ENCODE results near the gene MDM2.
"Not testable (repeated sequence)": the region's sequence is repeated elsewhere in the genome, so short reads cannot be mapped to it uniquely, and the experiment has no call there.

The MDM2 gene

GRCh38 chr12:68837215-68837614 lies 29.2 kb downstream of the MDM2 start:
- Histone ChIP-seq H3K36me3 (ENCODE audit: control insufficient read depth in 2 of 2, insufficient read depth in 2 of 2, low read length in 2 of 2) (peaks cover 53 to 60% of the 10 kb centered on the region in 2 donors), H3K4me3 (ENCODE audit: low read length in 2 of 2) (no peak overlapping the region), H3K4me1 (ENCODE audit: control insufficient read depth in 2 of 2, insufficient read depth in 2 of 2, low read length in 2 of 2) (no peaks in the 10 kb centered on the region), H3K9ac (ENCODE audit: low read depth in 1 of 2, low read length in 2 of 2) (no peak overlapping the region), H3K27ac (ENCODE audit: low read depth in 2 of 2, low read length in 2 of 2) (no peak overlapping the region), H3K9me3 (ENCODE audit: control insufficient read depth in 2 of 2, low read length in 2 of 2) (no peaks in the 10 kb centered on the region), H3K27me3 (ENCODE audit: control insufficient read depth in 2 of 2, insufficient read depth in 2 of 2, low read length in 2 of 2) (no peaks in the 10 kb centered on the region)

- H3K27me3 ChIP-seq (ENCODE audit: control insufficient read depth in 2 of 2, insufficient read depth in 2 of 2, low read length in 2 of 2), result no peaks in the 10 kb centered on the region
- no peak overlapping the region for H3K9ac ChIP-seq (ENCODE audit: low read depth in 1 of 2, low read length in 2 of 2)
- no peak overlapping the region for H3K27ac ChIP-seq (ENCODE audit: low read depth in 2 of 2, low read length in 2 of 2)
- H3K4me1 ChIP-seq (ENCODE audit: control insufficient read depth in 2 of 2, insufficient read depth in 2 of 2, low read length in 2 of 2), result no peaks in the 10 kb centered on the region
- H3K4me3 ChIP-seq (ENCODE audit: low read length in 2 of 2), result no peak overlapping the region
- peaks cover 57 to 64% of the 10 kb centered on the region in 2 donors for H3K36me3 ChIP-seq (ENCODE audit: control insufficient read depth in 2 of 2, insufficient read depth in 2 of 2, low read length in 2 of 2)
- H3K9me3 ChIP-seq (ENCODE audit: control insufficient read depth in 2 of 2, low read length in 2 of 2), result no peaks in the 10 kb centered on the region
Observed at GRCh38 chr12:68838046-68838886, 30.3 kb downstream of the MDM2 start.

GRCh38 chr12:68839183-68840147 lies 31.5 kb downstream of the MDM2 start:
- no peak overlapping the region for H3K4me3 ChIP-seq (ENCODE audit: low read length in 2 of 2)
- no peaks in the 10 kb centered on the region for H3K9me3 ChIP-seq (ENCODE audit: control insufficient read depth in 2 of 2, low read length in 2 of 2)
- no peaks in the 10 kb centered on the region for H3K27me3 ChIP-seq (ENCODE audit: control insufficient read depth in 2 of 2, insufficient read depth in 2 of 2, low read length in 2 of 2)
- H3K36me3 ChIP-seq (ENCODE audit: control insufficient read depth in 2 of 2, insufficient read depth in 2 of 2, low read length in 2 of 2), result peaks cover 55 to 60% of the 10 kb centered on the region in 2 donors
- no peaks in the 10 kb centered on the region for H3K4me1 ChIP-seq (ENCODE audit: control insufficient read depth in 2 of 2, insufficient read depth in 2 of 2, low read length in 2 of 2)
- H3K27ac ChIP-seq (ENCODE audit: low read depth in 2 of 2, low read length in 2 of 2), result no peak overlapping the region
- no peak overlapping the region for H3K9ac ChIP-seq (ENCODE audit: low read depth in 1 of 2, low read length in 2 of 2)

GRCh38 chr12:68841175-68841574 lies 33.2 kb downstream of the MDM2 start:
- not testable (repeated sequence) for H3K4me1 ChIP-seq (ENCODE audit: control insufficient read depth in 2 of 2, insufficient read depth in 2 of 2, low read length in 2 of 2); H3K27ac ChIP-seq (ENCODE audit: low read depth in 2 of 2, low read length in 2 of 2); H3K9me3 ChIP-seq (ENCODE audit: control insufficient read depth in 2 of 2, low read length in 2 of 2); H3K4me3 ChIP-seq (ENCODE audit: low read length in 2 of 2); H3K27me3 ChIP-seq (ENCODE audit: control insufficient read depth in 2 of 2, insufficient read depth in 2 of 2, low read length in 2 of 2); H3K9ac ChIP-seq (ENCODE audit: low read depth in 1 of 2, low read length in 2 of 2)
- peaks cover 49 to 58% of the 10 kb centered on the region in 2 donors for H3K36me3 ChIP-seq (ENCODE audit: control insufficient read depth in 2 of 2, insufficient read depth in 2 of 2, low read length in 2 of 2)

GRCh38 chr12:68841717-68842116 lies 33.7 kb downstream of the MDM2 start:
- peaks cover 45 to 54% of the 10 kb centered on the region in 2 donors for H3K36me3 ChIP-seq (ENCODE audit: control insufficient read depth in 2 of 2, insufficient read depth in 2 of 2, low read length in 2 of 2)
- no peak overlapping the region for H3K4me3 ChIP-seq (ENCODE audit: low read length in 2 of 2)
- no peaks in the 10 kb centered on the region for H3K4me1 ChIP-seq (ENCODE audit: control insufficient read depth in 2 of 2, insufficient read depth in 2 of 2, low read length in 2 of 2)
- no peak overlapping the region for H3K27ac ChIP-seq (ENCODE audit: low read depth in 2 of 2, low read length in 2 of 2)
- H3K9me3 ChIP-seq (ENCODE audit: control insufficient read depth in 2 of 2, low read length in 2 of 2), result no peaks in the 10 kb centered on the region
- no peaks in the 10 kb centered on the region for H3K27me3 ChIP-seq (ENCODE audit: control insufficient read depth in 2 of 2, insufficient read depth in 2 of 2, low read length in 2 of 2)
- no peak overlapping the region for H3K9ac ChIP-seq (ENCODE audit: low read depth in 1 of 2, low read length in 2 of 2)

- no peaks in the 10 kb centered on the region for H3K4me1 ChIP-seq (ENCODE audit: control insufficient read depth in 2 of 2, insufficient read depth in 2 of 2, low read length in 2 of 2)
- no peaks in the 10 kb centered on the region for H3K9me3 ChIP-seq (ENCODE audit: control insufficient read depth in 2 of 2, low read length in 2 of 2)
- H3K27me3 ChIP-seq (ENCODE audit: control insufficient read depth in 2 of 2, insufficient read depth in 2 of 2, low read length in 2 of 2), result no peaks in the 10 kb centered on the region
- H3K36me3 ChIP-seq (ENCODE audit: control insufficient read depth in 2 of 2, insufficient read depth in 2 of 2, low read length in 2 of 2), result peaks cover 43 to 53% of the 10 kb centered on the region in 2 donors
- no peak overlapping the region for H3K9ac ChIP-seq (ENCODE audit: low read depth in 1 of 2, low read length in 2 of 2)
- no peak overlapping the region for H3K27ac ChIP-seq (ENCODE audit: low read depth in 2 of 2, low read length in 2 of 2)
- no peak overlapping the region for H3K4me3 ChIP-seq (ENCODE audit: low read length in 2 of 2)
Observed at GRCh38 chr12:68842123-68842522, 34.1 kb downstream of the MDM2 start.

GRCh38 chr12:68842784-68843567 lies 35.0 kb downstream of the MDM2 start:
- H3K9me3 ChIP-seq (ENCODE audit: control insufficient read depth in 2 of 2, low read length in 2 of 2), result no peaks in the 10 kb centered on the region
- peaks cover 36 to 46% of the 10 kb centered on the region in 2 donors for H3K36me3 ChIP-seq (ENCODE audit: control insufficient read depth in 2 of 2, insufficient read depth in 2 of 2, low read length in 2 of 2)
- H3K9ac ChIP-seq (ENCODE audit: low read depth in 1 of 2, low read length in 2 of 2), result no peak overlapping the region
- H3K27me3 ChIP-seq (ENCODE audit: control insufficient read depth in 2 of 2, insufficient read depth in 2 of 2, low read length in 2 of 2), result no peaks in the 10 kb centered on the region
- H3K4me1 ChIP-seq (ENCODE audit: control insufficient read depth in 2 of 2, insufficient read depth in 2 of 2, low read length in 2 of 2), result no peaks in the 10 kb centered on the region
- H3K27ac ChIP-seq (ENCODE audit: low read depth in 2 of 2, low read length in 2 of 2), result no peak overlapping the region
- no peak overlapping the region for H3K4me3 ChIP-seq (ENCODE audit: low read length in 2 of 2)

GRCh38 chr12:68844318-68844745 lies 36.4 kb downstream of the MDM2 start:
- Histone ChIP-seq H3K4me3 (ENCODE audit: low read length in 2 of 2) (no peak overlapping the region), H3K36me3 (ENCODE audit: control insufficient read depth in 2 of 2, insufficient read depth in 2 of 2, low read length in 2 of 2) (peaks cover 22 to 33% of the 10 kb centered on the region in 2 donors), H3K27me3 (ENCODE audit: control insufficient read depth in 2 of 2, insufficient read depth in 2 of 2, low read length in 2 of 2) (no peaks in the 10 kb centered on the region), H3K9me3 (ENCODE audit: control insufficient read depth in 2 of 2, low read length in 2 of 2) (no peaks in the 10 kb centered on the region), H3K27ac (ENCODE audit: low read depth in 2 of 2, low read length in 2 of 2) (no peak overlapping the region), H3K9ac (ENCODE audit: low read depth in 1 of 2, low read length in 2 of 2) (no peak overlapping the region), H3K4me1 (ENCODE audit: control insufficient read depth in 2 of 2, insufficient read depth in 2 of 2, low read length in 2 of 2) (no peaks in the 10 kb centered on the region)

GRCh38 chr12:68844788-68845695 lies 37.1 kb downstream of the MDM2 start:
- no peak overlapping the region for H3K27ac ChIP-seq (ENCODE audit: low read depth in 2 of 2, low read length in 2 of 2)
- H3K36me3 ChIP-seq (ENCODE audit: control insufficient read depth in 2 of 2, insufficient read depth in 2 of 2, low read length in 2 of 2), result peaks cover 15 to 28% of the 10 kb centered on the region in 2 donors

More at GRCh38 chr12:68844788-68845695, 37.1 kb downstream of the MDM2 start:
- H3K27me3 ChIP-seq (ENCODE audit: control insufficient read depth in 2 of 2, insufficient read depth in 2 of 2, low read length in 2 of 2), result no peaks in the 10 kb centered on the region
- no peaks in the 10 kb centered on the region for H3K9me3 ChIP-seq (ENCODE audit: control insufficient read depth in 2 of 2, low read length in 2 of 2)
- H3K4me1 ChIP-seq (ENCODE audit: control insufficient read depth in 2 of 2, insufficient read depth in 2 of 2, low read length in 2 of 2), result no peaks in the 10 kb centered on the region
- H3K9ac ChIP-seq (ENCODE audit: low read depth in 1 of 2, low read length in 2 of 2), result no peak overlapping the region
- H3K4me3 ChIP-seq (ENCODE audit: low read length in 2 of 2), result no peak overlapping the region

All from mucosa of rectum (tissue), 2 donors.